ENCODE results near the gene SKA1. TPM values are rescaled to one million over a fixed set of nuclear protein-coding genes. Genes with fewer than 3 reads are reported as not detected.
"Not testable (repeated sequence)": the region's sequence is repeated elsewhere in the genome, so short reads cannot be mapped to it uniquely, and the experiment has no call there.

SKA1 gene
- total RNA-seq, 4 donors from 2014 or later, result not detected

GRCh38 chr18:50396005-50396660, 21.3 kb downstream of the SKA1 start:
- Histone ChIP-seq H3K9me3 (no peaks in the 10 kb centered on the region), H3K4me1 (no peaks in the 10 kb centered on the region), H3K27me3 (peaks cover 0 to 28% (median 0%) of the 10 kb centered on the region in 4 donors), H3K36me3 (no peaks in the 10 kb centered on the region), H3K4me3 (no peak overlapping the region), H3K27ac (replicated peaks in 1 of 4) (no peak overlapping the region)
- intact Hi-C loops (cut with DNase I), result no loop called here
- 91% methylated on average over 5 of the region's 5 CpGs for WGBS
- DNase-seq (ENCODE audit: extremely low spot score), result no peak
- TF ChIP-seq POLR2A (IDR thresholded peaks at IDR 0.05; ENCODE audit: low read depth) (no peak), POLR2AphosphoS5 (IDR thresholded peaks at IDR 0.05) (no peak)

- no peak for TF ChIP-seq EP300 (IDR thresholded peaks at IDR 0.05)
- no peak for TF ChIP-seq CTCF (IDR thresholded peaks at IDR 0.05)
- TF ChIP-seq POLR2A (IDR thresholded peaks at IDR 0.05; ENCODE audit: low read depth), result no peak
- no peak for TF ChIP-seq POLR2AphosphoS5 (IDR thresholded peaks at IDR 0.05)
- DNase-seq (ENCODE audit: extremely low spot score), result no peak
These were observed 22.2 kb downstream of the SKA1 start for GRCh38 chr18:50397023-50397422.

GRCh38 chr18:50398099-50398498, 23.3 kb downstream of the SKA1 start:
- no peak for DNase-seq (ENCODE audit: extremely low spot score)

More at GRCh38 chr18:50397023-50397422, 22.2 kb downstream of the SKA1 start:
- no peak overlapping the region for H3K27ac ChIP-seq (replicated peaks in 1 of 4)
- intact Hi-C loops (cut with DNase I), result no loop called here
- no peak overlapping the region for H3K4me3 ChIP-seq
- H3K27me3 ChIP-seq, result peaks cover 0 to 37% (median 1%) of the 10 kb centered on the region in 4 donors
- no peaks in the 10 kb centered on the region for H3K9me3 ChIP-seq
- peaks cover 0 to 3% (median 0%) of the 10 kb centered on the region in 4 donors for H3K4me1 ChIP-seq
- 89% methylated on average over 4 of the region's 4 CpGs for WGBS
- H3K36me3 ChIP-seq, result no peaks in the 10 kb centered on the region

GRCh38 chr18:50398947-50399346, 24.1 kb downstream of the SKA1 start:
- no peaks in the 10 kb centered on the region for H3K9me3 ChIP-seq
- no peak overlapping the region for H3K27ac ChIP-seq (replicated peaks in 1 of 4)
- peaks cover 0 to 57% (median 3%) of the 10 kb centered on the region in 4 donors for H3K27me3 ChIP-seq
- TF ChIP-seq POLR2A (IDR thresholded peaks at IDR 0.05; ENCODE audit: low read depth) (no peak), CTCF (IDR thresholded peaks at IDR 0.05) (no peak), EP300 (IDR thresholded peaks at IDR 0.05) (no peak), POLR2AphosphoS5 (IDR thresholded peaks at IDR 0.05) (no peak)
- H3K4me1 ChIP-seq, result peaks cover 0 to 5% (median 0%) of the 10 kb centered on the region in 4 donors
- no peak overlapping the region for H3K4me3 ChIP-seq
- H3K36me3 ChIP-seq, result no peaks in the 10 kb centered on the region
- DNase-seq (ENCODE audit: extremely low spot score), result no peak
- intact Hi-C loops (cut with DNase I), result no loop called here
- 100% methylated on average over 1 of the region's 1 CpG for WGBS

More at GRCh38 chr18:50398099-50398498, 23.3 kb downstream of the SKA1 start:
- intact Hi-C loops (cut with DNase I), result no loop called here
- Histone ChIP-seq H3K27ac (replicated peaks in 1 of 4) (no peak overlapping the region), H3K27me3 (peaks cover 0 to 48% (median 3%) of the 10 kb centered on the region in 4 donors), H3K4me3 (no peak overlapping the region), H3K36me3 (no peaks in the 10 kb centered on the region), H3K9me3 (no peaks in the 10 kb centered on the region), H3K4me1 (peaks cover 0 to 5% (median 0%) of the 10 kb centered on the region in 4 donors)
- 41% methylated on average over 10 of the region's 10 CpGs for WGBS
- no peak for TF ChIP-seq CTCF (IDR thresholded peaks at IDR 0.05)
- TF ChIP-seq EP300 (IDR thresholded peaks at IDR 0.05), result no peak
- no peak for TF ChIP-seq POLR2A (IDR thresholded peaks at IDR 0.05; ENCODE audit: low read depth)
- TF ChIP-seq POLR2AphosphoS5 (IDR thresholded peaks at IDR 0.05), result no peak

GRCh38 chr18:50399582-50399981, 24.7 kb downstream of the SKA1 start:
- TF ChIP-seq EP300 (IDR thresholded peaks at IDR 0.05), result no peak
- TF ChIP-seq POLR2AphosphoS5 (IDR thresholded peaks at IDR 0.05), result no peak
- TF ChIP-seq CTCF (IDR thresholded peaks at IDR 0.05), result no peak
- TF ChIP-seq POLR2A (IDR thresholded peaks at IDR 0.05; ENCODE audit: low read depth), result no peak
- DNase-seq (ENCODE audit: extremely low spot score), result no peak
- intact Hi-C loops (cut with DNase I), result no loop called here
- H3K4me3 ChIP-seq, result no peak overlapping the region
- peaks cover 0 to 61% (median 3%) of the 10 kb centered on the region in 4 donors for H3K27me3 ChIP-seq
- no peak overlapping the region for H3K27ac ChIP-seq (replicated peaks in 1 of 4)
- WGBS, result 84% methylated on average over 4 of the region's 4 CpGs
- peaks cover 0 to 5% (median 0%) of the 10 kb centered on the region in 4 donors for H3K4me1 ChIP-seq
- H3K9me3 ChIP-seq, result no peaks in the 10 kb centered on the region
- H3K36me3 ChIP-seq, result no peaks in the 10 kb centered on the region

GRCh38 chr18:50400438-50400837, 25.6 kb downstream of the SKA1 start:
- H3K9me3 ChIP-seq; H3K4me3 ChIP-seq; DNase-seq (ENCODE audit: extremely low spot score); H3K27ac ChIP-seq (replicated peaks in 1 of 4); H3K36me3 ChIP-seq; intact Hi-C loops (cut with DNase I); H3K4me1 ChIP-seq: not testable (repeated sequence)
- 75% methylated on average over 5 of the region's 5 CpGs for WGBS
- H3K27me3 ChIP-seq, result peaks cover 0 to 61% (median 3%) of the 10 kb centered on the region in 4 donors

All from esophagus muscularis mucosa (tissue), 4 donors.